Common myeloid progenitor, CD34-positive (primary cell): ENCODE results near the gene OPTC.

Source experiments
- CTCF ChIA-PET: fragments of 350-600 bp; sonication (Branson Sonifier 250); formaldehyde crosslinking; loops from one replicate; lab custom pipeline; 2021; ENCODE audit warnings: antibody characterized with exemption; lab: Charles Lee
- POLR2A ChIA-PET: fragments of 350-600 bp; sonication (Branson Sonifier 250); formaldehyde crosslinking; loops from one replicate; lab custom pipeline; 2021; ENCODE audit warnings: antibody characterized with exemption; lab: Charles Lee
- DNase-seq, 3 donors: peaks; one replicate each; pipeline versions ENCODE4 v3.0.0 to v3.0.0-alpha.2; 2013
- H3K27ac ChIP-seq, 2 experiments: 1 replicate in 1 of 2; 2 replicates in 1 of 2; pipeline ENCODE4 v1.7.0; 2013; ENCODE audit warnings: inconsistent platforms in 2 of 2, low read length in 2 of 2, mild to moderate bottlenecking in 2 of 2, low read depth in 1 of 2, moderate library complexity in 1 of 2; ENCODE audit not compliant: severe bottlenecking in 2 of 2, insufficient read depth in 1 of 2, poor library complexity in 1 of 2
- H3K27me3 ChIP-seq, 5 experiments: replicated peaks in 2 of 5; 1 replicate in 3 of 5; 2 replicates in 2 of 5; pipeline versions ENCODE4 v1.6.1 to v1.7.0; 2013; ENCODE audit warnings: low read length in 4 of 5, mild to moderate bottlenecking in 2 of 5, moderate library complexity in 2 of 5, inconsistent platforms in 1 of 5; ENCODE audit not compliant: insufficient read depth in 5 of 5, control insufficient read depth in 4 of 5
- H3K36me3 ChIP-seq, 4 experiments: 1 replicate in 2 of 4; 2 replicates in 2 of 4; pipeline versions ENCODE4 v1.6.1 to v1.7.0; 2013; ENCODE audit warnings: low read length in 3 of 4, control low read depth in 1 of 4, mild to moderate bottlenecking in 1 of 4; ENCODE audit not compliant: control insufficient read depth in 4 of 4, insufficient read depth in 4 of 4
- H3K4me1 ChIP-seq, 4 experiments: 1 replicate in 3 of 4; 2 replicates in 1 of 4; pipeline versions ENCODE4 v1.6.1 to v1.7.1; 2013; ENCODE audit warnings: low read length in 3 of 4, mild to moderate bottlenecking in 3 of 4, control low read depth in 1 of 4, inconsistent platforms in 1 of 4, moderate library complexity in 1 of 4; ENCODE audit not compliant: control insufficient read depth in 4 of 4, insufficient read depth in 4 of 4; ENCODE audit errors: control extremely low read depth in 1 of 4
- H3K4me3 ChIP-seq, 7 experiments: 1 replicate in 4 of 7; 2 replicates in 3 of 7; pipeline versions ENCODE4 v1.5.1 to v1.7.0; 2013; ENCODE audit warnings: mild to moderate bottlenecking in 7 of 7, low read length in 6 of 7, moderate library complexity in 6 of 7, inconsistent platforms in 2 of 7, low read depth in 2 of 7, control low read depth in 1 of 7; ENCODE audit not compliant: insufficient read depth in 4 of 7, control insufficient read depth in 1 of 7; ENCODE audit errors: extremely low read depth in 1 of 7
- H3K9me3 ChIP-seq, 5 experiments: 1 replicate in 4 of 5; 2 replicates in 1 of 5; pipeline versions ENCODE4 v1.6.1 to v1.7.1; 2013; ENCODE audit warnings: low read length in 4 of 5, mild to moderate bottlenecking in 2 of 5, inconsistent platforms in 1 of 5, low read depth in 1 of 5, moderate library complexity in 1 of 5; ENCODE audit not compliant: control insufficient read depth in 4 of 5, insufficient read depth in 2 of 5; ENCODE audit errors: control extremely low read depth in 1 of 5
- WGBS: methylation state at CpG from one replicate; pipeline ENCODE4 v1.1.5; 2013; ENCODE audit not compliant: insufficient coverage; 5-methylcytosine and 5-hydroxymethylcytosine counted together

Gene OPTC

GRCh38 chr1:203512517-203512847, 18.5 kb downstream of the OPTC start:
- WGBS = 100% methylated on average over 1 of the region's 1 CpG
- DNase-seq = no peak
- ChIA-PET CTCF (interaction anchor here (1.4 kb wide), 1 partner anchor 7 kb away, joined by 4 read pairs; no protein-coding TSS in a partner anchor), POLR2A (no interaction called here)
- Histone ChIP-seq H3K4me3 (no peak overlapping the region), H3K36me3 (no peaks in the 10 kb centered on the region), H3K27me3 (no peaks in the 10 kb centered on the region), H3K9me3 (no peaks in the 10 kb centered on the region), H3K27ac (no peak overlapping the region), H3K4me1 (peaks cover 0 to 14% (median 13%) of the 10 kb centered on the region in 4 experiments)

DNA sequence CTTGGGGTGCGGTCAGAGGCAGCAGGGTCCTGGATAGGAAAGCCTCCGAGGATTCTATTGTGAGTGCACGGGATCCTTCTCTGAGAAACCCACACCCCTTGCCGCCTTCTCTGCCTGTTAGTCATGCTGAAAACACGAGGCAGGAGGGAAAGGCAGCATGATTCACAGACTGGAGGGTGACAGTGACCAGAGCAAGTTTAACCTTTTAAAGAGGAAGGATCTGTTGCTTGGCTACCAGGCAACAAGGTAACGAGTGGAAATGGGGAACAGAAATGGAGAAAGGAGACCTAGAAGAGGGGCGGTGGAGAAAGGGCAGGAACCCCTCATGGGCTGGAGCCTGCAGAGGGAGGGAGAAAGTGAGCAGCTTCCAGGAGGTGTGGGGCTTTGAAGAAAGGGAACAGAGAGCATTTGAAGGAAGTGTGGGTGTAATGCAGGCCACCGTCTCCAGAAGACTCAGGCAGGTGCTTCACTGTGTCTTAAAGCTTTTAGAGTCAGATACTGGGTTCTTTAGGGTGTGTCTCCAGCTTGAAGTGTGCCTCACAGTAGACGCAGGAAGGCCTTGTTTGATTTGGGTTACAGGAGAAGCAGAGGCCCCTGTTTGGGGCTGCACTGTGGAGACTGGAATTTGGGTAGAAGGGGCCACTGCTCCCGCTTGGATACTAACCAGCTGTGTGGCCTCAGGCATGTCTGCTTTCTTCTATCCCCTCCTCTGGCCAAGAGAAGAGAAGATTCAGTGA, 19.1 kb downstream of the OPTC start:
- H3K9me3 ChIP-seq = no peaks in the 10 kb centered on the region
- H3K36me3 ChIP-seq = no peaks in the 10 kb centered on the region
- peaks cover 0 to 14% (median 13%) of the 10 kb centered on the region in 4 experiments for H3K4me1 ChIP-seq
- 65% methylated on average over 10 of the region's 10 CpGs for WGBS
- H3K27ac ChIP-seq = no peak overlapping the region
- H3K27me3 ChIP-seq = no peaks in the 10 kb centered on the region
- H3K4me3 ChIP-seq = no peak overlapping the region
- ChIA-PET POLR2A (no interaction called here), CTCF (interaction anchor here (1.4 to 1.8 kb wide), 2 partner anchors 8 to 9 kb away, joined by 4 read pairs; no protein-coding TSS in a partner anchor)
- peak; percentile 34 to 89 (median 84) for DNase-seq

- peaks cover 0 to 14% (median 13%) of the 10 kb centered on the region in 4 experiments for H3K4me1 ChIP-seq
- no peak overlapping the region for H3K27ac ChIP-seq
- CTCF ChIA-PET = interaction anchor here (1.4 to 1.8 kb wide), 2 partner anchors 8 to 10 kb away, joined by 4 read pairs; no protein-coding TSS in a partner anchor
- DNase-seq = no peak
- no peaks in the 10 kb centered on the region for H3K36me3 ChIP-seq
- POLR2A ChIA-PET = no interaction called here
- WGBS = 96% methylated on average over 4 of the region's 9 CpGs
- H3K4me3 ChIP-seq = no peak overlapping the region
- no peaks in the 10 kb centered on the region for H3K27me3 ChIP-seq
- no peaks in the 10 kb centered on the region for H3K9me3 ChIP-seq
These were observed 19.7 kb downstream of the OPTC start for GRCh38 chr1:203513585-203514031.

GRCh38 chr1:203516184-203516583, 22.2 kb downstream of the OPTC start:
- Histone ChIP-seq H3K36me3 (no peaks in the 10 kb centered on the region), H3K27ac (no peak overlapping the region), H3K4me1 (peaks cover 0 to 14% (median 13%) of the 10 kb centered on the region in 4 experiments), H3K9me3 (no peaks in the 10 kb centered on the region), H3K4me3 (no peak overlapping the region), H3K27me3 (no peaks in the 10 kb centered on the region)
- ChIA-PET CTCF (interaction anchor here (1.3 to 1.5 kb wide), 2 partner anchors 11 to 14 kb away, joined by 3 read pairs; no protein-coding TSS in a partner anchor), POLR2A (no interaction called here)
- 100% methylated on average over 9 of the region's 9 CpGs for WGBS
- no peak for DNase-seq

DNA sequence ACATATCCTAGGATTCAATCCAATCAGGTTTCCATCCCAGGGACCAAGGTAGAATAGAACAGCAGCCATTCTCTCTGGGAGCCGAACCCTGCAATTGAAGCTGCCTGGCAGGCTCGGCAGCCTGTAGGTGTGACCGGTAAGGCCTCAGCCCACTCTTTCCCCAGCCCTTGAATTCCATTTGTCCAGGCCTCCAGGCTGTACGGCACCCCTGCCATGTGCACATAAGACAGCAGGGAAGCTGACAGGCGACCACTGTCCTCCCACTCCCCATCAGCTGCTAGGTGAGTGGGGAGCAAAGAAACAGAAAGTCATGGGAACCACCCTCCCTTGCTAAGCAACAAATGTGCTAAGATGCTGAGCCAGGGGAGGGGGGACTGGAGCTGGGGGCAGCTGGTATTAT, 23.0 kb downstream of the OPTC start:
- DNase-seq = no peak
- H3K4me3 ChIP-seq = no peak overlapping the region
- no peak overlapping the region for H3K27ac ChIP-seq
- no peaks in the 10 kb centered on the region for H3K9me3 ChIP-seq
- ChIA-PET POLR2A (no interaction called here), CTCF (interaction anchor here (1.1 to 1.5 kb wide), 3 partner anchors 11 to 28 kb away, joined by 3 read pairs; no protein-coding TSS in a partner anchor)
- no peaks in the 10 kb centered on the region for H3K27me3 ChIP-seq
- H3K4me1 ChIP-seq = peaks cover 0 to 14% (median 13%) of the 10 kb centered on the region in 4 experiments
- 63% methylated on average over 3 of the region's 5 CpGs for WGBS
- H3K36me3 ChIP-seq = no peaks in the 10 kb centered on the region

- 97% methylated on average over 10 of the region's 11 CpGs for WGBS
- no peaks in the 10 kb centered on the region for H3K36me3 ChIP-seq
- CTCF ChIA-PET = interaction anchor here (0.9 to 2.8 kb wide), 3 partner anchors 10 to 185 kb away, joined by 3 to 9 read pairs (median 4); no protein-coding TSS in a partner anchor
- POLR2A ChIA-PET = no interaction called here
- H3K4me1 ChIP-seq = peaks cover 0 to 13% (median 12%) of the 10 kb centered on the region in 4 experiments
- H3K27me3 ChIP-seq = no peaks in the 10 kb centered on the region
- H3K27ac ChIP-seq = no peak overlapping the region
- DNase-seq = no peak
- H3K4me3 ChIP-seq = no peak overlapping the region
- no peaks in the 10 kb centered on the region for H3K9me3 ChIP-seq
These were observed 23.6 kb downstream of the OPTC start for GRCh38 chr1:203517426-203518110.
